ENCODE measurements around the gene EHD1. TPM values are rescaled to one million over a fixed set of nuclear protein-coding genes. Genes with fewer than 3 reads are reported as not detected.

The EHD1 gene
- total RNA-seq, 2 experiments from 2014 or later = 101 to 153 TPM

- POLR2A ChIA-PET = interaction anchor here (10.7 kb wide), 1 partner anchor 19 kb away, joined by 115 read pairs; the partner anchor contains the start of gene EHD1
- Histone ChIP-seq H3K36me3 (ENCODE audit: insufficient read depth, low read length) (peaks cover 72% of the 10 kb centered on the region), H3K79me2 (ENCODE audit: insufficient read depth, low read depth, low read length) (peaks cover 37% of the 10 kb centered on the region), H3K9me3 (ENCODE audit: low read length) (no peaks in the 10 kb centered on the region), H3K4me1 (ENCODE audit: insufficient read depth, low read length, poor library complexity, severe bottlenecking) (peaks cover 90% of the 10 kb centered on the region), H3K4me3 (ENCODE audit: low read depth, low read length, poor library complexity, severe bottlenecking) (no peak overlapping the region), H3K9me2 (ENCODE audit: insufficient read depth, low read length) (no peaks in the 10 kb centered on the region), H2AFZ (ENCODE audit: low read length) (no peak overlapping the region), H3K4me2 (ENCODE audit: low read length) (no peak overlapping the region), H3K27ac (ENCODE audit: low read depth, low read length, poor library complexity, severe bottlenecking) (peak overlapping the region; percentile 9), H4K20me1 (ENCODE audit: insufficient read depth, low read length) (no peaks in the 10 kb centered on the region)
- BruUV-seq (replicated peaks) = no TSS peak
- no peak for TF ChIP-seq EZH2phosphoT487 (IDR thresholded peaks at IDR 0.05; ENCODE audit: borderline replicate concordance, low read depth, low read length)
- no peak for TF ChIP-seq CTCF (conservative IDR thresholded peaks at IDR 0.05; ENCODE audit: low read length)
- DNase-seq (ENCODE audit: low spot score) = no peak
- intact Hi-C loops (cut with micrococcal nuclease; ENCODE audit: unreplicated experiment) = loop anchor here (10.0 kb wide), 1 partner anchor 717 kb away; the partner anchor contains the start of genes EHBP1L1, FAM89B and ZNRD2
- CTCF ChIA-PET (ENCODE audit: unreplicated experiment) = no interaction called here
These were observed 20.9 kb downstream of the EHD1 start for GRCh38 chr11:64857485-64857884.

DNA sequence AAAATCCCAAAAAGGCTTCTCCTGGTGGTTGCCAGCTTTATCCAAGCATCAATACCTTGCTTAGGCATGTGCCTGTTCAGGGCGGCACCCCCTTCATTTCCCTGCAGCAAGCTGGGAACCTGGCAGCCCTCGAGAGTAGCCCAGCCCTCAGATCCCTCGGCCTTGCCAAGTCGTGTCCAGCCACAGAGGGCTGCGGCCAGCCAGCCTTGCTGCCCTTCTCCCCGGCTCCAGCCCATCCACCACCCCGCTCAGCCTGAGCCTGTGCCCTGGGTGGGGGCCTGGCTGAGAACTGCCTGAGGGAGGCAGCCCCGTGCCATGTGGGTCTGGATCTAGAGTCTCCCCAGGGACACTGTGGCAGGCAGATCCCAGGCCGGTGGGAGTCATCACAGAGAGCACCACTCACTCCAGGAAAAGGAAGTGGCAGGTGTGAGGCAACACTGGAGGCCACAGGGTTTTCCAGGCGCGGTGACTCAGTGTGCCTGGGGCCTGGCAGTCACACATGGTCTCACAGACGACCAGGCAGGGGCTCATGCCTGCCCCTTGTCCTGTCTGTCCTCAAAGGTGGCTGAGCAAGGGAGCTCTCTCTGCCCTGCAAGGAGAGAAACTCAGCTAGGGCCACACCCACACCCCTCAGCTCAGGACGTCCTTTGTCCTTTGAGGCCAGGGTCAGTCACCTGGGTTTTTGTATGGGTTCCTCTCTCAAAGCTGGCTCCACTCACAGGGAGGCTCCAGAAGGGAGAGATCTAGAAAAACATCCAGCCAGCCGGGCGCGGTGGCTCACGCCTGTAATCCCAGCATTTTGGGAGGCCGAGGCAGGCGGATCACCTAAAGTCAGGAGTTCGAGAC lies 21.8 kb downstream of the EHD1 start:
- Histone ChIP-seq H3K36me3 (ENCODE audit: insufficient read depth, low read length) (peaks cover 71% of the 10 kb centered on the region), H3K79me2 (ENCODE audit: insufficient read depth, low read depth, low read length) (peaks cover 28% of the 10 kb centered on the region; the same call in 1 of the 2 replicates), H3K4me1 (ENCODE audit: insufficient read depth, low read length, poor library complexity, severe bottlenecking) (peaks cover 90% of the 10 kb centered on the region), H3K9me2 (ENCODE audit: insufficient read depth, low read length) (no peaks in the 10 kb centered on the region), H4K20me1 (ENCODE audit: insufficient read depth, low read length) (no peaks in the 10 kb centered on the region), H2AFZ (ENCODE audit: low read length) (no peak overlapping the region), H3K9me3 (ENCODE audit: low read length) (no peaks in the 10 kb centered on the region), H3K4me3 (ENCODE audit: low read depth, low read length, poor library complexity, severe bottlenecking) (no peak overlapping the region), H3K27ac (ENCODE audit: low read depth, low read length, poor library complexity, severe bottlenecking) (peak overlapping the region; percentile 12), H3K4me2 (ENCODE audit: low read length) (no peak overlapping the region; the same call in 1 of the 2 replicates)
- CTCF ChIA-PET (ENCODE audit: unreplicated experiment) = no interaction called here
- POLR2A ChIA-PET = interaction anchor here (0.5 to 10.7 kb wide), 2 partner anchors 19 to 1032 kb away, joined by 3 to 115 read pairs; partner anchors contain the start of genes EHD1 and FIBP
- no peak for TF ChIP-seq CTCF (conservative IDR thresholded peaks at IDR 0.05; ENCODE audit: low read length)
- BruUV-seq (replicated peaks) = no TSS peak
- intact Hi-C loops (cut with micrococcal nuclease; ENCODE audit: unreplicated experiment) = loop anchor here (10.0 kb wide), 1 partner anchor 718 kb away; the partner anchor contains the start of genes EHBP1L1, FAM89B and ZNRD2
- no peak for DNase-seq (ENCODE audit: low spot score)

All from OCI-LY7 (cell line).